ENCODE data around the gene MTF1.
A peak's percentile ranks its signal among the peaks of the same experiment; 100 is the strongest.

MTF1 gene

GRCh38 chr1:37797750-37798345 lies 61.5 kb downstream of the MTF1 start:
- TF ChIP-seq CTCF (IDR thresholded peaks at IDR 0.05; ENCODE audit: poor library complexity, severe bottlenecking), result no peak
- H3K4me3 ChIP-seq (ENCODE audit: severe bottlenecking), result no peak overlapping the region
- no peaks in the 10 kb centered on the region for H3K9me3 ChIP-seq (ENCODE audit: severe bottlenecking)
- H3K36me3 ChIP-seq (ENCODE audit: low read depth), result peaks cover 16% of the 10 kb centered on the region
- no peaks in the 10 kb centered on the region for H3K4me1 ChIP-seq (ENCODE audit: insufficient read depth, poor library complexity, severe bottlenecking)
- H3K27me3 ChIP-seq (ENCODE audit: insufficient read depth, poor library complexity, severe bottlenecking), result peaks cover 8% of the 10 kb centered on the region
- H3K27ac ChIP-seq (ENCODE audit: poor library complexity, severe bottlenecking), result no peak overlapping the region
- DNase-seq (ENCODE audit: low spot score), result no peak
- ATAC-seq (ENCODE audit: low read depth), result no peak

GRCh38 chr1:37795340-37796125 lies 63.9 kb downstream of the MTF1 start:
- DNase-seq (ENCODE audit: low spot score), result no peak

GRCh38 chr1:37794372-37795339 lies 64.7 kb downstream of the MTF1 start:
- Histone ChIP-seq H3K27ac (ENCODE audit: poor library complexity, severe bottlenecking) (no peak overlapping the region), H3K36me3 (ENCODE audit: low read depth) (no peaks in the 10 kb centered on the region), H3K4me3 (ENCODE audit: severe bottlenecking) (peak overlapping the region; percentile 49), H3K9me3 (ENCODE audit: severe bottlenecking) (no peaks in the 10 kb centered on the region), H3K4me1 (ENCODE audit: insufficient read depth, poor library complexity, severe bottlenecking) (no peaks in the 10 kb centered on the region), H3K27me3 (ENCODE audit: insufficient read depth, poor library complexity, severe bottlenecking) (peaks cover 11% of the 10 kb centered on the region)
- ATAC-seq (ENCODE audit: low read depth), result peak; percentile 13; the same call in 1 of the 3 replicates
- no peak for DNase-seq (ENCODE audit: low spot score)
- no peak for TF ChIP-seq CTCF (IDR thresholded peaks at IDR 0.05; ENCODE audit: poor library complexity, severe bottlenecking)

More at GRCh38 chr1:37795340-37796125, 63.9 kb downstream of the MTF1 start:
- Histone ChIP-seq H3K27ac (ENCODE audit: poor library complexity, severe bottlenecking) (no peak overlapping the region), H3K4me1 (ENCODE audit: insufficient read depth, poor library complexity, severe bottlenecking) (no peaks in the 10 kb centered on the region), H3K4me3 (ENCODE audit: severe bottlenecking) (no peak overlapping the region), H3K36me3 (ENCODE audit: low read depth) (no peaks in the 10 kb centered on the region), H3K27me3 (ENCODE audit: insufficient read depth, poor library complexity, severe bottlenecking) (peaks cover 11% of the 10 kb centered on the region), H3K9me3 (ENCODE audit: severe bottlenecking) (no peaks in the 10 kb centered on the region)
- no peak for TF ChIP-seq CTCF (IDR thresholded peaks at IDR 0.05; ENCODE audit: poor library complexity, severe bottlenecking)
- peak; percentile 44; the same call in 1 of the 3 replicates for ATAC-seq (ENCODE audit: low read depth)

- ATAC-seq (ENCODE audit: low read depth), result peak; percentile 80
- Histone ChIP-seq H3K9me3 (ENCODE audit: severe bottlenecking) (no peaks in the 10 kb centered on the region), H3K4me3 (ENCODE audit: severe bottlenecking) (peak within 1 kb of the TSS; percentile 49)
These were observed 65.5 kb downstream of the MTF1 start, which contains the start of gene MANEAL for GRCh38 chr1:37793773-37794371. Gene MANEAL (plus strand): TSS chr1:37793847. CDS start chr1:37794183, 336 bp downstream.

More at GRCh38 chr1:37793773-37794371, 65.5 kb downstream of the MTF1 start, which contains the start of gene MANEAL:
- Histone ChIP-seq H3K36me3 (ENCODE audit: low read depth) (no peaks in the 10 kb centered on the region), H3K27ac (ENCODE audit: poor library complexity, severe bottlenecking) (no peak within 1 kb of the TSS), H3K4me1 (ENCODE audit: insufficient read depth, poor library complexity, severe bottlenecking) (no peaks in the 10 kb centered on the region), H3K27me3 (ENCODE audit: insufficient read depth, poor library complexity, severe bottlenecking) (peaks cover 11% of the 10 kb centered on the region)
- no peak for DNase-seq (ENCODE audit: low spot score)
- no peak for TF ChIP-seq CTCF (IDR thresholded peaks at IDR 0.05; ENCODE audit: poor library complexity, severe bottlenecking)
